Liver (tissue), 9 donors: ENCODE results near the gene MED27. TPM values are rescaled to one million over a fixed set of nuclear protein-coding genes. Genes with fewer than 3 reads are reported as not detected.

Experiments used
- DNase-seq: peaks from one replicate; pipeline ENCODE4 v3.0.0-alpha.2; 2017; ENCODE audit warnings: low spot score
- H3K27ac ChIP-seq, 2 donors: one replicate each; pipeline ENCODE4 v1.7.0; 2013; ENCODE audit warnings: inconsistent platforms in 2 of 2, low read length in 2 of 2, control low read depth in 1 of 2, low read depth in 1 of 2, mild to moderate bottlenecking in 1 of 2
- H3K27me3 ChIP-seq, 4 donors: one replicate each; pipeline versions ENCODE4 v1.6.1 to v1.7.0; 2013; ENCODE audit warnings: low read length in 3 of 4, inconsistent platforms in 1 of 4, mild to moderate bottlenecking in 1 of 4, moderate library complexity in 1 of 4; ENCODE audit not compliant: control insufficient read depth in 4 of 4, insufficient read depth in 4 of 4
- H3K36me3 ChIP-seq, 4 donors: one replicate each; pipeline versions ENCODE4 v1.6.1 to v1.7.0; 2013; ENCODE audit warnings: low read length in 3 of 4, mild to moderate bottlenecking in 3 of 4, low read depth in 1 of 4, moderate library complexity in 1 of 4; ENCODE audit not compliant: control insufficient read depth in 4 of 4, insufficient read depth in 3 of 4
- H3K4me1 ChIP-seq, 4 donors: one replicate each; pipeline versions ENCODE4 v1.6.1 to v1.7.0; 2013; ENCODE audit warnings: low read length in 3 of 4, mild to moderate bottlenecking in 3 of 4, moderate library complexity in 1 of 4; ENCODE audit not compliant: control insufficient read depth in 4 of 4, insufficient read depth in 4 of 4
- H3K4me3 ChIP-seq, 3 donors: one replicate each; pipeline versions ENCODE4 v1.6.1 to v1.7.0; 2013; ENCODE audit warnings: low read length in 3 of 3, control low read depth in 1 of 3, low read depth in 1 of 3, mild to moderate bottlenecking in 1 of 3
- H3K9ac ChIP-seq, 2 donors: one replicate each; pipeline ENCODE4 v1.7.0; 2013; ENCODE audit warnings: low read length in 2 of 2, mild to moderate bottlenecking in 2 of 2, moderate library complexity in 2 of 2, control low read depth in 1 of 2, low read depth in 1 of 2
- H3K9me3 ChIP-seq, 4 donors: one replicate each; pipeline versions ENCODE4 v1.6.1 to v1.7.0; 2013; ENCODE audit warnings: low read length in 3 of 4; ENCODE audit not compliant: control insufficient read depth in 4 of 4
- ATF3 ChIP-seq: IDR thresholded peaks from 2 replicates; pipeline ENCODE4 v1.6.1; 2016; ENCODE audit warnings: antibody characterized with exemption
- CTCF ChIP-seq: fragments of 150-350 bp; IDR thresholded peaks from 2 replicates; pipeline ENCODE4 v1.5.1; 2017; ENCODE audit warnings: improper control_type of control experiment, low read depth, low read length; ENCODE audit not compliant: missing input control
- EGR1 ChIP-seq, 2 donors: IDR thresholded peaks; 2 replicates each; pipeline ENCODE4 v1.6.1; 2016 to 2018; ENCODE audit warnings: antibody characterized with exemption in 2 of 2, low read depth in 2 of 2
- FOXA2 ChIP-seq: IDR thresholded peaks from 2 replicates; pipeline ENCODE4 v1.6.1; 2016; ENCODE audit warnings: antibody characterized with exemption
- HNF4G ChIP-seq: IDR thresholded peaks from 2 replicates; pipeline ENCODE4 v1.6.1; 2016; ENCODE audit warnings: antibody characterized with exemption
- JUND ChIP-seq, 2 donors: IDR thresholded peaks; 2 replicates each; pipeline ENCODE4 v1.6.1; 2016; ENCODE audit warnings: antibody characterized with exemption in 2 of 2
- MAX ChIP-seq: IDR thresholded peaks from 2 replicates; pipeline ENCODE4 v1.6.1; 2016; ENCODE audit warnings: antibody characterized with exemption
- NR2F2 ChIP-seq: IDR thresholded peaks from 2 replicates; pipeline ENCODE4 v1.6.1; 2016; ENCODE audit warnings: antibody characterized with exemption
- RAD21 ChIP-seq, 2 donors: IDR thresholded peaks; 2 replicates each; pipeline ENCODE4 v1.6.1; 2016; ENCODE audit warnings: antibody characterized with exemption in 2 of 2, mild to moderate bottlenecking in 2 of 2
- REST ChIP-seq: IDR thresholded peaks from 2 replicates; pipeline ENCODE4 v1.6.1; 2016; ENCODE audit warnings: antibody characterized with exemption, mild to moderate bottlenecking
- RXRA ChIP-seq, 2 donors: IDR thresholded peaks; 2 replicates each; pipeline ENCODE4 v1.6.1; 2017 to 2018; ENCODE audit warnings: antibody characterized with exemption in 2 of 2, mild to moderate bottlenecking in 1 of 2
- SP1 ChIP-seq: IDR thresholded peaks from 2 replicates; pipeline ENCODE4 v1.6.1; 2018; ENCODE audit warnings: antibody characterized with exemption, mild to moderate bottlenecking
- TAF1 ChIP-seq: conservative IDR thresholded peaks from 2 replicates; pipeline ENCODE4 v1.6.1; 2016; ENCODE audit warnings: antibody characterized with exemption, mild to moderate bottlenecking
- YY1 ChIP-seq: IDR thresholded peaks from 2 replicates; pipeline ENCODE4 v1.6.1; 2016; ENCODE audit warnings: antibody characterized with exemption, mild to moderate bottlenecking
- ZBTB33 ChIP-seq: IDR thresholded peaks from 2 replicates; pipeline ENCODE4 v1.6.1; 2016; ENCODE audit warnings: antibody characterized with exemption
- WGBS: extraction: QIAGEN DNeasy Blood & Tissue Kit; methylation state at CpG from one replicate; pipeline ENCODE4 v1.1.7; 2013; 5-methylcytosine and 5-hydroxymethylcytosine counted together
- polyA plus RNA-seq, 2 donors: library from polyadenylated mRNA; stranded (reverse) in 1 of 2; unstranded in 1 of 2; fragments of 200-250 nt in 1 of 2; fragments of >200 nt in 1 of 2; fragmentation: Nextera tagmentation in 1 of 2; extraction: Ambion mirVana in 1 of 2; gene quantifications; one replicate each; pipeline versions ENCODE4 v1.2.1 to v1.2.3, GENCODE V29; 2013 to 2015
- total RNA-seq, 2 donors: library from RNA; depleted of rRNA; stranded (reverse); fragments of >200 nt; gene quantifications; one replicate each; pipeline ENCODE4 v1.2.3, GENCODE V29; 2014
- donor health status: healthy.
- donor health status: healthy.
- donor health status: healthy.
- donor health status: healthy.
- donor health status: healthy.

Gene MED27
- total and polyA plus RNA-seq, 4 donors: 4.6 to 7.9 (median 5.5) TPM

GRCh38 chr9:131863306-131863896, 216.3 kb downstream of the MED27 start:
- TF ChIP-seq TAF1 (no peak), MAX (no peak), CTCF (no peak), EGR1 (IDR thresholded peaks at IDR 0.05; ENCODE audit: low read depth in 2 of 2) (no peak)
- Histone ChIP-seq H3K9ac (no peak overlapping the region), H3K27me3 (no peaks in the 10 kb centered on the region), H3K27ac (no peak overlapping the region), H3K9me3 (no peaks in the 10 kb centered on the region), H3K4me1 (no peaks in the 10 kb centered on the region), H3K36me3 (peaks cover 0 to 28% (median 3%) of the 10 kb centered on the region in 4 donors), H3K4me3 (no peak overlapping the region)
- WGBS: 81% methylated on average over 16 of the region's 16 CpGs
- no peak for DNase-seq

GRCh38 chr9:131862261-131862660, 217.4 kb downstream of the MED27 start:
- H3K9ac ChIP-seq: no peak overlapping the region
- no peak for DNase-seq
- H3K27ac ChIP-seq: no peak overlapping the region
- TF ChIP-seq FOXA2 (no peak), SP1 (no peak), REST (no peak), ATF3 (no peak), MAX (no peak), HNF4G (no peak), EGR1 (IDR thresholded peaks at IDR 0.05; ENCODE audit: low read depth in 2 of 2) (no peak), TAF1 (no peak), JUND (IDR thresholded peaks at IDR 0.05) (no peak), RXRA (IDR thresholded peaks at IDR 0.05) (no peak), CTCF (no peak), ZBTB33 (no peak), NR2F2 (no peak), RAD21 (IDR thresholded peaks at IDR 0.05) (no peak), YY1 (no peak)
- H3K4me1 ChIP-seq: no peaks in the 10 kb centered on the region
- no peaks in the 10 kb centered on the region for H3K27me3 ChIP-seq
- no peaks in the 10 kb centered on the region for H3K9me3 ChIP-seq
- peaks cover 0 to 28% (median 3%) of the 10 kb centered on the region in 4 donors for H3K36me3 ChIP-seq
- H3K4me3 ChIP-seq: no peak overlapping the region
- WGBS: 89% methylated on average over 18 of the region's 18 CpGs
